Thyroid gland (tissue), 4 donors: ENCODE measurements around the gene NQO1.

Experiments used
- POLR2A ChIP-seq, 2 donors: fragments of 450-650 bp; IDR thresholded peaks; one replicate each; pipeline ENCODE4 v1.6.1; 2017; ENCODE audit warnings: antibody characterized with exemption in 2 of 2, mild to moderate bottlenecking in 2 of 2, moderate library complexity in 1 of 2
- TF ChIP-seq, protein P1 (sequence below), 6 experiments: fragments of 200-600 bp in 3 of 6; fragments of 450-650 bp in 3 of 6; sonication (generic) in 3 of 6; IDR thresholded peaks; one replicate each; pipeline ENCODE4 v1.5.1; 2016 to 2019; ENCODE audit warnings: antibody characterized with exemption in 6 of 6, mild to moderate bottlenecking in 2 of 6, inconsistent platforms in 1 of 6, moderate library complexity in 1 of 6

- TF ChIP-seq, protein P1, sequence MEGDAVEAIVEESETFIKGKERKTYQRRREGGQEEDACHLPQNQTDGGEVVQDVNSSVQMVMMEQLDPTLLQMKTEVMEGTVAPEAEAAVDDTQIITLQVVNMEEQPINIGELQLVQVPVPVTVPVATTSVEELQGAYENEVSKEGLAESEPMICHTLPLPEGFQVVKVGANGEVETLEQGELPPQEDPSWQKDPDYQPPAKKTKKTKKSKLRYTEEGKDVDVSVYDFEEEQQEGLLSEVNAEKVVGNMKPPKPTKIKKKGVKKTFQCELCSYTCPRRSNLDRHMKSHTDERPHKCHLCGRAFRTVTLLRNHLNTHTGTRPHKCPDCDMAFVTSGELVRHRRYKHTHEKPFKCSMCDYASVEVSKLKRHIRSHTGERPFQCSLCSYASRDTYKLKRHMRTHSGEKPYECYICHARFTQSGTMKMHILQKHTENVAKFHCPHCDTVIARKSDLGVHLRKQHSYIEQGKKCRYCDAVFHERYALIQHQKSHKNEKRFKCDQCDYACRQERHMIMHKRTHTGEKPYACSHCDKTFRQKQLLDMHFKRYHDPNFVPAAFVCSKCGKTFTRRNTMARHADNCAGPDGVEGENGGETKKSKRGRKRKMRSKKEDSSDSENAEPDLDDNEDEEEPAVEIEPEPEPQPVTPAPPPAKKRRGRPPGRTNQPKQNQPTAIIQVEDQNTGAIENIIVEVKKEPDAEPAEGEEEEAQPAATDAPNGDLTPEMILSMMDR (IDR thresholded peaks at IDR 0.05), result no peak
- TF ChIP-seq POLR2A (IDR thresholded peaks at IDR 0.05), result no peak
Measured at GRCh38 chr16:69663846-69664245, 62.5 kb downstream of the NQO1 start.
